Transverse colon (tissue), 4 donors: ENCODE measurements around the gene CDK2.

Source experiments
- POLR2AphosphoS5 ChIP-seq, 3 donors: sonication (generic); formaldehyde crosslinking; IDR thresholded peaks; one replicate each; pipeline ENCODE4 v1.6.1; 2016; ENCODE audit warnings: antibody characterized with exemption in 3 of 3
- TF ChIP-seq, protein P1 (sequence below), 5 experiments: fragments of 200-600 bp in 3 of 5; fragments of 450-650 bp in 2 of 5; sonication (generic) in 3 of 5; IDR thresholded peaks; 1 replicate in 2 of 5; 2 replicates in 3 of 5; pipeline ENCODE4 v1.5.1; 2016 to 2017; ENCODE audit warnings: antibody characterized with exemption in 5 of 5, inconsistent platforms in 3 of 5, mild to moderate bottlenecking in 2 of 5, moderate library complexity in 1 of 5

DNA sequence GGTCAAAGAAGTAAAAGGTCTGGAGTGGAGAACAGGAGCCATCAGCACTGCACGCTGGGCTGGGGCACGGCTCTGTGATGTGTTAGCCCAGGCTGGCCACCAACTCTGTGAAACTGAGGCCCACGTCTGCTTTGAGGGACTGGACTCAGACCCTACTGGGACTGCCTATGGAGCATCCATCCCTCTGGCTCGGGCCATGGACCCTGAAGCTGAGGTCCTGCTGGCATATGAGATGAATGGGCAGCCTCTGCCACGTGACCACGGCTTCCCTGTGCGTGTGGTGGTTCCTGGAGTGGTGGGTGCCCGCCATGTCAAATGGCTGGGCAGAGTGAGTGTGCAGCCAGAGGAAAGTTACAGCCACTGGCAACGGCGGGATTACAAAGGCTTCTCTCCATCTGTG, 37.6 kb downstream of the CDK2 start:
- TF ChIP-seq, protein P1, sequence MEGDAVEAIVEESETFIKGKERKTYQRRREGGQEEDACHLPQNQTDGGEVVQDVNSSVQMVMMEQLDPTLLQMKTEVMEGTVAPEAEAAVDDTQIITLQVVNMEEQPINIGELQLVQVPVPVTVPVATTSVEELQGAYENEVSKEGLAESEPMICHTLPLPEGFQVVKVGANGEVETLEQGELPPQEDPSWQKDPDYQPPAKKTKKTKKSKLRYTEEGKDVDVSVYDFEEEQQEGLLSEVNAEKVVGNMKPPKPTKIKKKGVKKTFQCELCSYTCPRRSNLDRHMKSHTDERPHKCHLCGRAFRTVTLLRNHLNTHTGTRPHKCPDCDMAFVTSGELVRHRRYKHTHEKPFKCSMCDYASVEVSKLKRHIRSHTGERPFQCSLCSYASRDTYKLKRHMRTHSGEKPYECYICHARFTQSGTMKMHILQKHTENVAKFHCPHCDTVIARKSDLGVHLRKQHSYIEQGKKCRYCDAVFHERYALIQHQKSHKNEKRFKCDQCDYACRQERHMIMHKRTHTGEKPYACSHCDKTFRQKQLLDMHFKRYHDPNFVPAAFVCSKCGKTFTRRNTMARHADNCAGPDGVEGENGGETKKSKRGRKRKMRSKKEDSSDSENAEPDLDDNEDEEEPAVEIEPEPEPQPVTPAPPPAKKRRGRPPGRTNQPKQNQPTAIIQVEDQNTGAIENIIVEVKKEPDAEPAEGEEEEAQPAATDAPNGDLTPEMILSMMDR (IDR thresholded peaks at IDR 0.05), result no peak
- no peak for TF ChIP-seq POLR2AphosphoS5 (IDR thresholded peaks at IDR 0.05)
